ENCODE data around the gene LRRC56. TPM values are rescaled to one million over a fixed set of nuclear protein-coding genes. Genes with fewer than 3 reads are reported as not detected.
A peak's percentile ranks its signal among the peaks of the same experiment; 100 is the strongest.

LRRC56 gene
- total and polyA plus RNA-seq, 2 of the 13 experiments (the other 11 are each of a cell fraction or from before 2014, with no cell fraction given), result 0.11 to 0.29 TPM

GRCh38 chr11:562046-562645 is 24.8 kb downstream of the LRRC56 start:
- H3K4me2 ChIP-seq (ENCODE audit: low read depth, low read length), result peak overlapping the region; percentile 90
- no peaks in the 10 kb centered on the region for H3K9me3 ChIP-seq (ENCODE audit: low read length)
- peak overlapping the region; percentile 87 for H3K27ac ChIP-seq (ENCODE audit: extremely low read length, insufficient read depth, low read length)
- peak overlapping the region; percentile 80 to 95 (median 92) for H3K4me3 ChIP-seq (replicated peaks in 1 of 3; ENCODE audit: insufficient read depth in 1 of 3, low read depth in 2 of 3, low read length in 3 of 3)
- no peak overlapping the region for H2AFZ ChIP-seq (ENCODE audit: low read length)
- CTCF ChIA-PET (ENCODE audit: low intra/inter-chr PET ratio, low total read pairs), result no interaction called here
- POLR2A ChIA-PET, result interaction anchor here (0.6 to 1.5 kb wide), 10 partner anchors 7 to 166 kb away, joined by 3 to 32 read pairs (median 4); partner anchors contain the start of genes HRAS and PHRF1
- no peak for ATAC-seq
- peak overlapping the region; percentile 83 for H3K9ac ChIP-seq (ENCODE audit: insufficient read depth, low read depth, low read length)
- H3K27me3 ChIP-seq (ENCODE audit: control insufficient read depth in 1 of 2, insufficient read depth in 2 of 2, low read length in 2 of 2), result no peaks in the 10 kb centered on the region
- 99% methylated on average over 18 of the region's 29 CpGs for WGBS (ENCODE audit: low lambda C conversion rate)
- peaks cover 17% of the 10 kb centered on the region for H3K79me2 ChIP-seq (ENCODE audit: insufficient read depth, low read length)
- DNase-seq (ENCODE audit: low spot score), result no peak
- in situ Hi-C loops (cut with HindIII; ENCODE audit: extremely low pct_ligation_motif_present, low pct_unique_long_range_greater_than_20kb), result no loop called here
- peaks cover 0 to 2% of the 10 kb centered on the region in 2 experiments; a peak in 3 of 5 replicates for H3K36me3 ChIP-seq (replicated peaks in 1 of 2; ENCODE audit: control insufficient read depth in 1 of 2, insufficient read depth in 2 of 2, low read length in 2 of 2)
- H3K4me1 ChIP-seq (ENCODE audit: insufficient read depth, low read length), result peaks cover 80% of the 10 kb centered on the region
- TSS peak; percentile 52 for BruUV-seq (replicated peaks)
- intact Hi-C loops (cut with micrococcal nuclease; ENCODE audit: unreplicated experiment), result no loop called here
- FAIRE-seq, result no peak
- H4K20me1 ChIP-seq (ENCODE audit: insufficient read depth, low read length), result peaks cover 18% of the 10 kb centered on the region; the same call in 1 of the 2 replicates
- TF ChIP-seq SALL2 (CRISPR knock-in tag; IDR thresholded peaks at IDR 0.05), result no peak
- peak; percentile 53 for TF ChIP-seq AGO2 (optimal IDR thresholded peaks at IDR 0.05; ENCODE audit: low read depth, low read length)
- TF ChIP-seq ZNF761 (CRISPR knock-in tag; conservative IDR thresholded peaks at IDR 0.05), result no peak
- TF ChIP-seq KDM3A (CRISPR knock-in tag; IDR thresholded peaks at IDR 0.05; ENCODE audit: low read depth), result no peak
- TF ChIP-seq ZNF615 (CRISPR knock-in tag; IDR thresholded peaks at IDR 0.05; ENCODE audit: borderline replicate concordance), result no peak
- no peak for TF ChIP-seq AGO1 (IDR thresholded peaks at IDR 0.05; ENCODE audit: low read depth, low read length, poor library complexity, severe bottlenecking)
- TF ChIP-seq ARNTL (CRISPR knock-in tag; IDR thresholded peaks at IDR 0.05), result no peak
- TF ChIP-seq NR0B2 (CRISPR knock-in tag; IDR thresholded peaks at IDR 0.05), result no peak
- TF ChIP-seq ZNF747 (CRISPR knock-in tag; IDR thresholded peaks at IDR 0.05; ENCODE audit: borderline replicate concordance), result no peak
- 0 out of 2 replicates have a peak, but pooled peaks have one; percentile 16 for TF ChIP-seq ZBTB38 (CRISPR knock-in tag; IDR thresholded peaks at IDR 0.05)
- no peak for TF ChIP-seq JUNB (CRISPR knock-in tag; IDR thresholded peaks at IDR 0.05; ENCODE audit: borderline replicate concordance)
- no peak for TF ChIP-seq POGK (CRISPR knock-in tag; conservative IDR thresholded peaks at IDR 0.05)
- TF ChIP-seq ZNF44 (CRISPR knock-in tag; IDR thresholded peaks at IDR 0.05), result peak; percentile 81; the same call in 1 of the 2 replicates
- TF ChIP-seq TOPORS (CRISPR knock-in tag; IDR thresholded peaks at IDR 0.05), result no peak
- no peak for TF ChIP-seq ZNF280D (CRISPR knock-in tag; IDR thresholded peaks at IDR 0.05)
- peak; percentile 70; the same call in 1 of the 2 replicates for TF ChIP-seq RBFOX2 (IDR thresholded peaks at IDR 0.05; ENCODE audit: low read depth, low read length)
- TF ChIP-seq HDAC1 (CRISPR knock-in tag; IDR thresholded peaks at IDR 0.05), result no peak
- no peak for TF ChIP-seq TFDP2 (CRISPR knock-in tag; IDR thresholded peaks at IDR 0.05)
